GM23248 (cell line): ENCODE measurements around the gene DDX3X.

Experiments used
- EZH2 ChIP-seq: fragments of 200-600 bp; sonication (generic); IDR thresholded peaks from 2 replicates; pipeline ENCODE4 v1.6.1; 2018; ENCODE audit warnings: antibody characterized with exemption, mild to moderate bottlenecking; ENCODE audit not compliant: insufficient read depth, poor library complexity, severe bottlenecking
- EZH2phosphoT487 ChIP-seq: fragments of 200-600 bp; sonication (generic); IDR thresholded peaks from 2 replicates; pipeline ENCODE4 v1.6.1; 2018; ENCODE audit warnings: antibody characterized with exemption, moderate library complexity, mild to moderate bottlenecking, low read depth; ENCODE audit not compliant: insufficient read depth

- TF ChIP-seq EZH2 (no peak), EZH2phosphoT487 (no peak)
Measured at GRCh38 chrX:41312786-41313185, 21.2 kb upstream of the DDX3X start.
